Liver (tissue), 9 donors: ENCODE data around the gene GPR68. TPM values are rescaled to one million over a fixed set of nuclear protein-coding genes. Genes with fewer than 3 reads are reported as not detected.

ENCODE experiments used
- DNase-seq: peaks from one replicate; pipeline ENCODE4 v3.0.0-alpha.2; 2017; ENCODE audit warnings: low spot score
- H3K27ac ChIP-seq, 2 donors: one replicate each; pipeline ENCODE4 v1.7.0; 2013; ENCODE audit warnings: inconsistent platforms in 2 of 2, low read length in 2 of 2, control low read depth in 1 of 2, low read depth in 1 of 2, mild to moderate bottlenecking in 1 of 2
- H3K27me3 ChIP-seq, 4 donors: one replicate each; pipeline versions ENCODE4 v1.6.1 to v1.7.0; 2013; ENCODE audit warnings: low read length in 3 of 4, inconsistent platforms in 1 of 4, mild to moderate bottlenecking in 1 of 4, moderate library complexity in 1 of 4; ENCODE audit not compliant: control insufficient read depth in 4 of 4, insufficient read depth in 4 of 4
- H3K36me3 ChIP-seq, 4 donors: one replicate each; pipeline versions ENCODE4 v1.6.1 to v1.7.0; 2013; ENCODE audit warnings: low read length in 3 of 4, mild to moderate bottlenecking in 3 of 4, low read depth in 1 of 4, moderate library complexity in 1 of 4; ENCODE audit not compliant: control insufficient read depth in 4 of 4, insufficient read depth in 3 of 4
- H3K4me1 ChIP-seq, 4 donors: one replicate each; pipeline versions ENCODE4 v1.6.1 to v1.7.0; 2013; ENCODE audit warnings: low read length in 3 of 4, mild to moderate bottlenecking in 3 of 4, moderate library complexity in 1 of 4; ENCODE audit not compliant: control insufficient read depth in 4 of 4, insufficient read depth in 4 of 4
- H3K4me3 ChIP-seq, 3 donors: one replicate each; pipeline versions ENCODE4 v1.6.1 to v1.7.0; 2013; ENCODE audit warnings: low read length in 3 of 3, control low read depth in 1 of 3, low read depth in 1 of 3, mild to moderate bottlenecking in 1 of 3
- H3K9ac ChIP-seq, 2 donors: one replicate each; pipeline ENCODE4 v1.7.0; 2013; ENCODE audit warnings: low read length in 2 of 2, mild to moderate bottlenecking in 2 of 2, moderate library complexity in 2 of 2, control low read depth in 1 of 2, low read depth in 1 of 2
- H3K9me3 ChIP-seq, 4 donors: one replicate each; pipeline versions ENCODE4 v1.6.1 to v1.7.0; 2013; ENCODE audit warnings: low read length in 3 of 4; ENCODE audit not compliant: control insufficient read depth in 4 of 4
- CTCF ChIP-seq: fragments of 150-350 bp; IDR thresholded peaks from 2 replicates; pipeline ENCODE4 v1.5.1; 2017; ENCODE audit warnings: improper control_type of control experiment, low read depth, low read length; ENCODE audit not compliant: missing input control
- EGR1 ChIP-seq, 2 donors: IDR thresholded peaks; 2 replicates each; pipeline ENCODE4 v1.6.1; 2016 to 2018; ENCODE audit warnings: antibody characterized with exemption in 2 of 2, low read depth in 2 of 2
- FOXA1 ChIP-seq: IDR thresholded peaks from 2 replicates; pipeline ENCODE4 v1.6.1; 2016; ENCODE audit warnings: antibody characterized with exemption
- FOXA2 ChIP-seq: IDR thresholded peaks from 2 replicates; pipeline ENCODE4 v1.6.1; 2016; ENCODE audit warnings: antibody characterized with exemption
- GABPA ChIP-seq, 2 donors: IDR thresholded peaks in 1 of 2; conservative IDR thresholded peaks in 1 of 2; 2 replicates each; pipeline ENCODE4 v1.6.1; 2016; ENCODE audit warnings: antibody characterized with exemption in 2 of 2, mild to moderate bottlenecking in 1 of 2, moderate library complexity in 1 of 2
- HNF4A ChIP-seq, 2 donors: conservative IDR thresholded peaks; 2 replicates each; pipeline ENCODE4 v1.6.1; 2016; ENCODE audit warnings: antibody characterized with exemption in 2 of 2, mild to moderate bottlenecking in 2 of 2
- HNF4G ChIP-seq: IDR thresholded peaks from 2 replicates; pipeline ENCODE4 v1.6.1; 2016; ENCODE audit warnings: antibody characterized with exemption
- JUND ChIP-seq, 2 donors: IDR thresholded peaks; 2 replicates each; pipeline ENCODE4 v1.6.1; 2016; ENCODE audit warnings: antibody characterized with exemption in 2 of 2
- MAX ChIP-seq: IDR thresholded peaks from 2 replicates; pipeline ENCODE4 v1.6.1; 2016; ENCODE audit warnings: antibody characterized with exemption
- NR2F2 ChIP-seq: IDR thresholded peaks from 2 replicates; pipeline ENCODE4 v1.6.1; 2016; ENCODE audit warnings: antibody characterized with exemption
- RAD21 ChIP-seq, 2 donors: IDR thresholded peaks; 2 replicates each; pipeline ENCODE4 v1.6.1; 2016; ENCODE audit warnings: antibody characterized with exemption in 2 of 2, mild to moderate bottlenecking in 2 of 2
- REST ChIP-seq: IDR thresholded peaks from 2 replicates; pipeline ENCODE4 v1.6.1; 2016; ENCODE audit warnings: antibody characterized with exemption, mild to moderate bottlenecking
- RXRA ChIP-seq, 2 donors: IDR thresholded peaks; 2 replicates each; pipeline ENCODE4 v1.6.1; 2017 to 2018; ENCODE audit warnings: antibody characterized with exemption in 2 of 2, mild to moderate bottlenecking in 1 of 2
- SP1 ChIP-seq: IDR thresholded peaks from 2 replicates; pipeline ENCODE4 v1.6.1; 2018; ENCODE audit warnings: antibody characterized with exemption, mild to moderate bottlenecking
- TAF1 ChIP-seq: conservative IDR thresholded peaks from 2 replicates; pipeline ENCODE4 v1.6.1; 2016; ENCODE audit warnings: antibody characterized with exemption, mild to moderate bottlenecking
- YY1 ChIP-seq: IDR thresholded peaks from 2 replicates; pipeline ENCODE4 v1.6.1; 2016; ENCODE audit warnings: antibody characterized with exemption, mild to moderate bottlenecking
- WGBS: extraction: QIAGEN DNeasy Blood & Tissue Kit; methylation state at CpG from one replicate; pipeline ENCODE4 v1.1.7; 2013; 5-methylcytosine and 5-hydroxymethylcytosine counted together
- polyA plus RNA-seq, 2 donors: library from polyadenylated mRNA; stranded (reverse) in 1 of 2; unstranded in 1 of 2; fragments of 200-250 nt in 1 of 2; fragments of >200 nt in 1 of 2; fragmentation: Nextera tagmentation in 1 of 2; extraction: Ambion mirVana in 1 of 2; gene quantifications; one replicate each; pipeline versions ENCODE4 v1.2.1 to v1.2.3, GENCODE V29; 2013 to 2015
- total RNA-seq, 2 donors: library from RNA; depleted of rRNA; stranded (reverse); fragments of >200 nt; gene quantifications; one replicate each; pipeline ENCODE4 v1.2.3, GENCODE V29; 2014
- TF ChIP-seq, protein P1 (sequence below): IDR thresholded peaks from 2 replicates; pipeline ENCODE4 v1.6.1; 2016; ENCODE audit warnings: antibody characterized with exemption
- TF ChIP-seq, protein P2 (sequence below): IDR thresholded peaks from 2 replicates; pipeline ENCODE4 v1.6.1; 2016; ENCODE audit warnings: antibody characterized with exemption
- donor health status: healthy.
- donor health status: healthy.
- donor health status: healthy.
- donor health status: healthy.
- donor health status: healthy.

GPR68 gene
- total and polyA plus RNA-seq, 4 donors = 0.17 to 0.37 (median 0.33) TPM; not detected in 1

GRCh38 chr14:91290986-91291385, 46.5 kb upstream of the GPR68 start:
- no peaks in the 10 kb centered on the region for H3K9me3 ChIP-seq
- H3K27ac ChIP-seq = no peak overlapping the region
- WGBS = 91% methylated on average over 10 of the region's 10 CpGs
- H3K4me1 ChIP-seq = no peaks in the 10 kb centered on the region
- H3K36me3 ChIP-seq = peaks cover 0 to 53% (median 13%) of the 10 kb centered on the region in 4 donors
- no peak for DNase-seq
- H3K9ac ChIP-seq = no peak overlapping the region
- TF ChIP-seq, protein P1, sequence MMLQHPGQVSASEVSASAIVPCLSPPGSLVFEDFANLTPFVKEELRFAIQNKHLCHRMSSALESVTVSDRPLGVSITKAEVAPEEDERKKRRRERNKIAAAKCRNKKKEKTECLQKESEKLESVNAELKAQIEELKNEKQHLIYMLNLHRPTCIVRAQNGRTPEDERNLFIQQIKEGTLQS = no peak
- no peak for TF ChIP-seq GABPA (IDR thresholded peaks at IDR 0.05 in 1 of 2, conservative IDR thresholded peaks at IDR 0.05 in 1 of 2)
- TF ChIP-seq REST = no peak
- TF ChIP-seq MAX = no peak
- TF ChIP-seq HNF4G = no peak
- TF ChIP-seq YY1 = no peak
- TF ChIP-seq, protein P2, sequence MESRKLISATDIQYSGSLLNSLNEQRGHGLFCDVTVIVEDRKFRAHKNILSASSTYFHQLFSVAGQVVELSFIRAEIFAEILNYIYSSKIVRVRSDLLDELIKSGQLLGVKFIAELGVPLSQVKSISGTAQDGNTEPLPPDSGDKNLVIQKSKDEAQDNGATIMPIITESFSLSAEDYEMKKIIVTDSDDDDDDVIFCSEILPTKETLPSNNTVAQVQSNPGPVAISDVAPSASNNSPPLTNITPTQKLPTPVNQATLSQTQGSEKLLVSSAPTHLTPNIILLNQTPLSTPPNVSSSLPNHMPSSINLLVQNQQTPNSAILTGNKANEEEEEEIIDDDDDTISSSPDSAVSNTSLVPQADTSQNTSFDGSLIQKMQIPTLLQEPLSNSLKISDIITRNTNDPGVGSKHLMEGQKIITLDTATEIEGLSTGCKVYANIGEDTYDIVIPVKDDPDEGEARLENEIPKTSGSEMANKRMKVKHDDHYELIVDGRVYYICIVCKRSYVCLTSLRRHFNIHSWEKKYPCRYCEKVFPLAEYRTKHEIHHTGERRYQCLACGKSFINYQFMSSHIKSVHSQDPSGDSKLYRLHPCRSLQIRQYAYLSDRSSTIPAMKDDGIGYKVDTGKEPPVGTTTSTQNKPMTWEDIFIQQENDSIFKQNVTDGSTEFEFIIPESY = no peak
- TF ChIP-seq NR2F2 = no peak
- TF ChIP-seq SP1 = no peak
- TF ChIP-seq CTCF = no peak
- no peak for TF ChIP-seq RXRA (IDR thresholded peaks at IDR 0.05)
- TF ChIP-seq TAF1 = no peak
- TF ChIP-seq EGR1 (IDR thresholded peaks at IDR 0.05; ENCODE audit: low read depth in 2 of 2) = no peak
- no peak for TF ChIP-seq FOXA1
- TF ChIP-seq HNF4A (conservative IDR thresholded peaks at IDR 0.05) = no peak
- TF ChIP-seq RAD21 (IDR thresholded peaks at IDR 0.05) = no peak
- no peak for TF ChIP-seq FOXA2
- no peak for TF ChIP-seq JUND (IDR thresholded peaks at IDR 0.05)
- no peak overlapping the region for H3K4me3 ChIP-seq
- no peaks in the 10 kb centered on the region for H3K27me3 ChIP-seq
